Spleen (tissue), 11 donors: ENCODE measurements around the gene KIF12. TPM values are rescaled to one million over a fixed set of nuclear protein-coding genes. Genes with fewer than 3 reads are reported as not detected.

ENCODE experiments used
- DNase-seq: peaks from one replicate; pipeline ENCODE4 v3.0.0-alpha.2; 2020
- H3K27ac ChIP-seq, 8 donors: fragments of 200-600 bp; sonication (generic) in 7 of 8; 1 replicate in 4 of 8; 2 replicates in 4 of 8; pipeline versions ENCODE4 v1.5.0 to v1.8.0; 2016 to 2021; ENCODE audit warnings: inconsistent platforms in 4 of 8, mild to moderate bottlenecking in 4 of 8, moderate library complexity in 1 of 8
- H3K27me3 ChIP-seq, 7 donors: fragments of 200-600 bp; sonication (generic) in 6 of 7; replicated peaks in 1 of 7; 1 replicate in 4 of 7; 2 replicates in 3 of 7; pipeline versions ENCODE4 v1.5.0 to v1.8.0; 2016 to 2021; ENCODE audit warnings: inconsistent platforms in 3 of 7, mild to moderate bottlenecking in 1 of 7
- H3K36me3 ChIP-seq, 6 donors: fragments of 200-600 bp; sonication (generic) in 5 of 6; 1 replicate in 4 of 6; 2 replicates in 2 of 6; pipeline versions ENCODE4 v1.5.0 to v1.8.0; 2016 to 2021; ENCODE audit warnings: inconsistent platforms in 2 of 6
- H3K4me1 ChIP-seq, 6 donors: fragments of 200-600 bp; sonication (generic) in 5 of 6; 1 replicate in 3 of 6; 2 replicates in 3 of 6; pipeline versions ENCODE4 v1.5.0 to v1.8.0; 2016 to 2021; ENCODE audit warnings: inconsistent platforms in 3 of 6
- H3K4me3 ChIP-seq, 8 donors: fragments of 200-600 bp; sonication (generic) in 7 of 8; 1 replicate in 4 of 8; 2 replicates in 4 of 8; pipeline versions ENCODE4 v1.5.0 to v1.8.0; 2016 to 2021; ENCODE audit warnings: inconsistent platforms in 4 of 8, mild to moderate bottlenecking in 4 of 8, moderate library complexity in 2 of 8
- H3K9me3 ChIP-seq, 8 donors: fragments of 200-600 bp; sonication (generic) in 7 of 8; 1 replicate in 4 of 8; 2 replicates in 4 of 8; pipeline versions ENCODE4 v1.5.0 to v1.8.0; 2016 to 2021; ENCODE audit warnings: inconsistent platforms in 4 of 8
- POLR2A ChIP-seq, 3 donors: fragments of 450-650 bp; IDR thresholded peaks; one replicate each; pipeline ENCODE4 v1.5.1; 2017; ENCODE audit warnings: antibody characterized with exemption in 3 of 3, mild to moderate bottlenecking in 1 of 3
- POLR2AphosphoS5 ChIP-seq, 3 donors: sonication (generic); formaldehyde crosslinking; IDR thresholded peaks; one replicate each; pipeline ENCODE4 v1.5.1; 2017; ENCODE audit warnings: antibody characterized with exemption in 3 of 3
- WGBS, 5 donors: extraction: QIAGEN DNeasy Blood & Tissue Kit in 3 of 5; methylation state at CpG; one replicate each; pipeline versions ENCODE4 v1.1.5 to v1.1.7; 2013 to 2018; 5-methylcytosine and 5-hydroxymethylcytosine counted together
- intact Hi-C: fragments of 100-400 bp; cut with DNase I; formaldehyde crosslinking; loops from one replicate; pipeline ENCODE4 v1.15.0; 2023; ENCODE audit warnings: low total_unique reads
- polyA plus RNA-seq, 3 donors: library from polyadenylated mRNA; stranded (reverse); fragments of 200-250 nt; gene quantifications; one replicate each; pipeline ENCODE4 v1.2.1, GENCODE V29; 2013
- total RNA-seq, 7 donors: library from RNA; depleted of rRNA in 3 of 7; stranded (reverse); fragments of >200 nt in 3 of 7; fragmentation: NEBNext Ultra II Directional in 4 of 7; extraction: Animal tissue kit (Norgen Biotek cat#: 25700) in 4 of 7; gene quantifications; one replicate each; pipeline versions ENCODE4 v1.1.0 to v1.2.1, GENCODE V29; 2016 to 2021
- TF ChIP-seq, protein P1 (sequence below), 11 experiments: fragments of 200-600 bp in 7 of 11; fragments of 450-650 bp in 4 of 11; sonication (generic) in 4 of 11; IDR thresholded peaks in 8 of 11; conservative IDR thresholded peaks in 3 of 11; 1 replicate in 7 of 11; 2 replicates in 4 of 11; pipeline versions ENCODE4 v1.4.0 to v1.8.0; 2016 to 2021; ENCODE audit warnings: antibody characterized with exemption in 11 of 11, inconsistent platforms in 4 of 11, mild to moderate bottlenecking in 1 of 11
- donor health status: healthy with polysubstance abuse.
- donor health status: DM: no; HTN: no; CAD: no; lungs with moderate emphysema.
- donor health status: DM: no; HTN: no; CAD: no.
- donor health status: Bipolar disorder and iron deficiency.
- donor health status: healthy.
- donor health status: DM: no; HTN: no; CAD: no.
- donor health status: DM: yes; HTN: yes; CAD: no.

Gene KIF12
- total and polyA plus RNA-seq, 10 donors, result 0.20 to 1.5 (median 0.26) TPM; not detected in 5

DNA sequence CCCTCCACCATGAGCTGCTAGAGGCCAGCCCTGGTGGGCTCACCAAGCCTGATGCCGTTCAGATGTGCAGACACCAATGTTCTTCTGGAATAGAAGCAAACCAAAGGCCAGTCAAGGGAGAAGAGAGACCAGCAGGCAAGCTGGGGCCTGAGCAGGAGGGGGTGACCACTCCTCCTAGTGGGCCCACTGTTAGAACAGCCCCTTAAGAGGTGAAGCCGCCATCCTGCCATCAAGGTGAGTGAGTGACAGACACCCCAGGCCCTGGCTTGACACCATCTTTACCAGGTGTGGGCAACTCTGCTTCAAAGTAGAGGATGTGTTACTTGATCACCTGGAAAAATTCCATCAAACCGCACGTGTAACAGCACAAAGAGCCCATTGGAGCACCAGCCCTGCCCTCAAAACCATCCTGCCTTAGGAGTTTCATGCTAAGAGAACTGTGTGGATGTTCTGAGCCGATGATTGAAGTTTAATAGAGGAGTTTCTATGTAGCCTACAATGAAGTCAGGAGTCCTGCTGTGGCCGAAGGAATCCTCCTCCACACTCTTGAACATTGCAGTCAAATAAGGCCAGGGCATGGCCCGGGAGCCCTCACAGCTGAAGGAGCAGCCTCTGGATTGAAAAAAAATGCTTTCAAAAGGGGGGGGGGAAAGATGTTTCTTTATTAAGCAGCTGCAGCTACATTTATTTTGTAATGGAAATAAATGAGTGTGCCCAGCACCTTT lies 41.8 kb downstream of the KIF12 start:
- H3K27ac ChIP-seq, result no peak overlapping the region
- no peak for TF ChIP-seq POLR2AphosphoS5 (IDR thresholded peaks at IDR 0.05)
- TF ChIP-seq, protein P1, sequence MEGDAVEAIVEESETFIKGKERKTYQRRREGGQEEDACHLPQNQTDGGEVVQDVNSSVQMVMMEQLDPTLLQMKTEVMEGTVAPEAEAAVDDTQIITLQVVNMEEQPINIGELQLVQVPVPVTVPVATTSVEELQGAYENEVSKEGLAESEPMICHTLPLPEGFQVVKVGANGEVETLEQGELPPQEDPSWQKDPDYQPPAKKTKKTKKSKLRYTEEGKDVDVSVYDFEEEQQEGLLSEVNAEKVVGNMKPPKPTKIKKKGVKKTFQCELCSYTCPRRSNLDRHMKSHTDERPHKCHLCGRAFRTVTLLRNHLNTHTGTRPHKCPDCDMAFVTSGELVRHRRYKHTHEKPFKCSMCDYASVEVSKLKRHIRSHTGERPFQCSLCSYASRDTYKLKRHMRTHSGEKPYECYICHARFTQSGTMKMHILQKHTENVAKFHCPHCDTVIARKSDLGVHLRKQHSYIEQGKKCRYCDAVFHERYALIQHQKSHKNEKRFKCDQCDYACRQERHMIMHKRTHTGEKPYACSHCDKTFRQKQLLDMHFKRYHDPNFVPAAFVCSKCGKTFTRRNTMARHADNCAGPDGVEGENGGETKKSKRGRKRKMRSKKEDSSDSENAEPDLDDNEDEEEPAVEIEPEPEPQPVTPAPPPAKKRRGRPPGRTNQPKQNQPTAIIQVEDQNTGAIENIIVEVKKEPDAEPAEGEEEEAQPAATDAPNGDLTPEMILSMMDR (IDR thresholded peaks at IDR 0.05 in 8 of 11, conservative IDR thresholded peaks at IDR 0.05 in 3 of 11), result no peak
- no peak for TF ChIP-seq POLR2A (IDR thresholded peaks at IDR 0.05)
- DNase-seq, result peak; percentile 43
- 66 to 83% (median 73%) methylated on average over 7 of the region's 7 CpGs for WGBS, 5 donors
- H3K36me3 ChIP-seq, result peaks cover 0 to 14% (median 0%) of the 10 kb centered on the region in 6 donors
- peaks cover 0 to 10% (median 0%) of the 10 kb centered on the region in 6 donors for H3K4me1 ChIP-seq
- H3K4me3 ChIP-seq, result no peak overlapping the region
- H3K27me3 ChIP-seq, result no peaks in the 10 kb centered on the region
- H3K9me3 ChIP-seq, result no peaks in the 10 kb centered on the region
- intact Hi-C loops, result no loop called here

DNA sequence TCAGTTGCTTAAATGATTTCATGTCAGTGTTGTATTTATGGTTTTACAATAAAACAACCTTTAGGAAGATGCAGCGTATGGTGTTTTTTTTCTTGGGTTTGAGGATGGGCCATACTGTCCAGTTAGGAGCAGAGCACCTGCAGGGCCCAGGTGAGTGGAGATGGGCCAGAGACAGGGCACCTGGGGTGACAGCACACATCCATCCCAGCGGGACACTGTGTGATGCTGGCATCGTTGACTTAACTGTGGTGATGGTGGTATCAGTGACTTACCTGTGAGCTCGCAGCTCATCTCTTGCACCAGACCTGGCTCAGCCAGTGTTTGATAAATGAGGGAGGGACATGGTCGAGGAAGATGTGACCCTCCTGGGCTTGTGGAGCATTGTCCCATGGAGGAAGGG lies 42.6 kb downstream of the KIF12 start:
- peak; percentile 62 for DNase-seq
- TF ChIP-seq, protein P1 (IDR thresholded peaks at IDR 0.05 in 8 of 11, conservative IDR thresholded peaks at IDR 0.05 in 3 of 11), result no peak
- TF ChIP-seq POLR2A (IDR thresholded peaks at IDR 0.05) (no peak), POLR2AphosphoS5 (IDR thresholded peaks at IDR 0.05) (no peak)
- Histone ChIP-seq H3K36me3 (peaks cover 0 to 22% (median under 1%) of the 10 kb centered on the region in 6 donors), H3K4me1 (peaks cover 0 to 10% (median 0%) of the 10 kb centered on the region in 6 donors), H3K27ac (no peak overlapping the region), H3K9me3 (no peaks in the 10 kb centered on the region), H3K27me3 (no peaks in the 10 kb centered on the region), H3K4me3 (no peak overlapping the region)
- intact Hi-C loops, result no loop called here
- WGBS, 5 donors, result 89 to 98% (median 91%) methylated on average over 4 to 5 of the region's 5 CpGs

DNA sequence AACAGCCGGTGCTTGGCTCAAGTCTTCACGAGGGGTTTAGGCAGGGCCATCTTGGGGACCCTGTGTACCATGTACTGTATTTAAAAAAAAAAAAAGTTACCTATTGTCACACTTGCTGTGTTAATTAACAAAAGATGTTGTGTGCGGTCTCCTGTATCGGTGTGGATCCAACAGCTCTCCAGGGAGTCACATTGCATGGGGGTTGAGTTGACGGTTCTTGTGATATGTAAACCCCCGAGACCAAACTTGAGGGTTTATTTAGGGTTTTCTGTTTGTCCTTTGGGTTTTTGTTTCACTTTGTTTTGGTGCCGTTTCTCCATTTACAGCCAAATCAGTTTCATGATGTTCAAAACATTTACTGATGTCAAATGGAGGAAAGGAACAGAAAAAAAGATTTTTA lies 43.2 kb downstream of the KIF12 start:
- no peak overlapping the region for H3K27ac ChIP-seq
- no peak for DNase-seq

GRCh38 chr9:114055061-114055460 lies 44.0 kb downstream of the KIF12 start:
- 86 to 97% (median 93%) methylated on average over 13 to 18 of the region's 18 CpGs for WGBS, 5 donors
- H3K36me3 ChIP-seq, result peaks cover 0 to 36% (median 2%) of the 10 kb centered on the region in 6 donors
- peak; percentile 36 for DNase-seq
- no peaks in the 10 kb centered on the region for H3K9me3 ChIP-seq
- no peak for TF ChIP-seq POLR2AphosphoS5 (IDR thresholded peaks at IDR 0.05)
- TF ChIP-seq, protein P1 (IDR thresholded peaks at IDR 0.05 in 8 of 11, conservative IDR thresholded peaks at IDR 0.05 in 3 of 11), result no peak
- no peak for TF ChIP-seq POLR2A (IDR thresholded peaks at IDR 0.05)
- H3K27me3 ChIP-seq, result no peaks in the 10 kb centered on the region
- H3K27ac ChIP-seq, result no peak overlapping the region
- H3K4me1 ChIP-seq, result peaks cover 0 to 10% (median 0%) of the 10 kb centered on the region in 6 donors
- intact Hi-C loops, result no loop called here
- H3K4me3 ChIP-seq, result no peak overlapping the region

More for the DNA sequence above, 43.2 kb downstream of the KIF12 start:
- H3K27me3 ChIP-seq, result no peaks in the 10 kb centered on the region
- no peak overlapping the region for H3K4me3 ChIP-seq
- intact Hi-C loops, result no loop called here
- 65 to 87% (median 79%) methylated on average over 7 of the region's 7 CpGs for WGBS, 5 donors
- peaks cover 0 to 28% (median 2%) of the 10 kb centered on the region in 6 donors for H3K36me3 ChIP-seq
- TF ChIP-seq POLR2A (IDR thresholded peaks at IDR 0.05), result no peak
- TF ChIP-seq POLR2AphosphoS5 (IDR thresholded peaks at IDR 0.05), result no peak
- TF ChIP-seq, protein P1 (IDR thresholded peaks at IDR 0.05 in 8 of 11, conservative IDR thresholded peaks at IDR 0.05 in 3 of 11), result no peak
- peaks cover 0 to 10% (median 0%) of the 10 kb centered on the region in 6 donors for H3K4me1 ChIP-seq
- H3K9me3 ChIP-seq, result no peaks in the 10 kb centered on the region
